SKM-1 (cell line): ENCODE data around the gene ZNF407.

Experiments
- DNase-seq: peaks from one replicate; lab custom pipeline; 2025; ENCODE audit not compliant: unreplicated experiment; lab: John Stamatoyannopoulos, UW

ZNF407 gene

DNA sequence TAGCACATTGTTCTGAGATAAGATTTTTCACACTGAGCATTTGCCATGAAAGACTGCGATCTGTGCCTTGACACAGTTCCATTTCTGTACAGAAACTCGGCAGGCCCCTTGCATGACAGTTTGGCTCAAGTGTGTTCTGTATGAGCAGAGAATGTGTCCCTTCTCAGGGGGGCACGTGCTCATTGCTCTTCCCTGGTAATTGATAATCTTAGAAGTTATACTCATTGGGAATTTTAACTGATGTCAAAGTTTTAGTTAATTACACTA is 440.0 kb downstream of the ZNF407 start:
- no peak for DNase-seq

- no peak for DNase-seq
Observed at GRCh38 chr18:75041586-75041985, 443.9 kb downstream of the ZNF407 start.

DNA sequence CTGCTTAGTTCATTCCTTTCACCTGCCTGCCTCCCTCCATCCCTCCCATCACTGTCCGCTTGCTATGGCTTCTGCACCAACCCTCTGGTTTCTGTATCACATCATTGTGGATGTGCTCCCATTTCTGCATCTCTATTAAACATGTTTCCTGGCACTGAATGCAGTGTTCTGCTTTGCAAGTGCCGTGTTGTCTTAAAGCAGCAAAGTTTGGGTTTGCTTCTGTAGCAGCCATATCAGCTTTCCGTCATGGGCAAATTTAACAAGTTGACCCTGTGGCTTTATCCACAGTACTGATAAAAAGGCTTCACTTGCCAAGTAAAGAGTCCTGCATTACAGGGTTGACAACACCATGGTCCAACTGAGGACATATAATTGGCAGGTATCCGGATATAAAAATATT is 445.8 kb downstream of the ZNF407 start:
- no peak for DNase-seq

GRCh38 chr18:75044296-75044695 is 446.6 kb downstream of the ZNF407 start:
- no peak for DNase-seq

- DNase-seq = no peak
Observed at GRCh38 chr18:75044791-75045190, 447.1 kb downstream of the ZNF407 start.

- no peak for DNase-seq
Observed at GRCh38 chr18:75045272-75045671, 447.6 kb downstream of the ZNF407 start.

DNA sequence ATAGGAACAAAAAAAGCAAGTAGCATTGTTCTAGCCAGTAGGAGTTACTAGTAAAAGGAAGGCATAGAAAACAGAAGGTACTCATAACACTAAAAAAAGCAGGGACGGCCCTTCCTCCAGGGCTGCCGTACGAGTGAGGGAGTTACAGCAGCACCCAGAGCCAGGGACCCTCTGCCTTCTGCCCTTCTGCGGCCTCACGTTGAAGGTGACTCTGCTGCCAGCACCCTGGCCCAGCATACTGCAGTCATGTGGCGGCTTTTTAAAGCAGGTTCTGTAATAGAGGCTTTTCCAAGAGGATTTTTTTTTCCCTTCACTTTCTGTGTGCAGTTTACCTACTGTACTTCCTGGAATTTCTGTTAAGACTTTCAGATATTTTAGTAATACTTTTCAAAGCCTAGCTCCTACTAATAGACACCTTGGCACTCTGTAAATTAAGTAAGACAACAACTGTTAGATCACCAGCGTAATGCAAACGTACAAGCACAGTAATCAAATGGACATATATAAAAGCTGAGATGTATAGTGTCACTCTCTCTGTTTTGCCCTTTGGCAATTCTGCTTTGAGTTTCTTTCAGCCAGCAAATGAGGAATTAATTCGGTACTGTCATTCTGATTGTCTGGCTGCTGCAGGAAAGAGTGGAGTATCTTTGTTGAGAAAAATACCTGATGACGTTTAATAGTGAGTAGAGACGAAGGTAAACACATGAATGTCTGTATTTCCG is 449.7 kb downstream of the ZNF407 start:
- DNase-seq = no peak

DNA sequence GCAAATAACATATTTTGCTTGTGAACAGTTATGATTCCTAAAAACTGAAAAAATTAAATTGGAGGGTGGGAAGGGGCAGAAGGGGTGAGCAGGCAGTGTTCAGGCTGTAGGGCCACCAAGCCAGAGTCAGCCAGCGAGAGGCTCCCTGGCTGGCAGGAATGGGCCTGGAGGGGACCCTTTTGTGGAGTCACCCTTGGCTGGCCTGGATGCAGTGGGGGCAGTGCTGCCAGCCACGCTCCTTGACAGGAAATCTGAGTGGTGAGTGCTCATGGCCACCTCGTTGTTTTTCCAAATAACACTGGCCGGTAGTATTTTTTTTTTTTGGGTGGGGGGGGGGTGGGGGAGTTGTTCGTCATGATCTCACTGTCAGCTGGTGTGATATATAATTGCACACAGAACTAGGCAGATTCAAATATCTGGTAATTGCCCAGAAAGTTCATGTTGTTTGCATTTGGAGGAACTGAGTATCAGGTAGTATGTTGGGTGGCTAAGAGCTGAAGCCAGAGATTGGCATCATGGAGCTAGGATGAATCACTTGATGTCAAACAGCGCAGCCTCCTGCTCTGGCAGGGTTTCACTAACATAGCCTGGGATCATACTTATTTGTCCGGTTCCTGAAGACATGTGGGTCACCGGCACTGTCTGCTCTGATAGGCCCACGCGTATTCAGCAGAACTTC is 451.2 kb downstream of the ZNF407 start:
- DNase-seq = no peak

DNA sequence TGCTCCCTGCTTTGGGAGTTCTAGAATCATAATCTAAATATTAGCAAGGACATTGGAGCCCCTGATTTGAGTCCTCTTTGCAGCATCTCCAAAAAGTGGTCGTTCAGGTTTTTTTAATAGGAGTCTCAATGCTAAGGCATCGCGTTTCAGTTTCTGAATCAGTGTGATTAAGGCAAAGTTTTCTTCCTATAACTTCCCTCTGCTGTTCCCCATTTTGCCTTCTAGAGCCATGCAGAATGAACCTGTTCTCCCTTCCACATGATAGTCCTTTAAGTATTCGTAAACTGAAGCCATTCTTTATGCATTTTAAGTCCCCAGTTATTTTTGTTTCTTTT is 451.8 kb downstream of the ZNF407 start:
- no peak for DNase-seq

DNA sequence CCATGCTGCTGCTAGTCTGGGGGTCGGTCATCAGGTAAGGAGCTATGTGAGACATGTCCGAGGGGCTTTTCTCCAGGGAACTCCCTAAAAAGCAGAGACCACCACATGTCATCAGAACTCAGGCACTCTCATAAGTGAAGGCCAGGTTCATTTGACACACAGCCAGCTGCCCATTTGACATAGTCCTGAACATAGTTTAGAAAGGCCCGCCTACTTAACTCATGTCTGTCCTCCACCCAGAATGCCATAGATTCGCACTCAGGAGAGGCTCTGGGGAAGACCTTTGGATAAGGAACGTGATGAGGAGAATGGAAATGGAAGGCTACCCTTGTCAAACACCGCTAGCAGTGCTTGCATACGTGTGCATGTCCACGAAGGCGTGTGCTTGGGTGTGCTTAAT is 454.1 kb downstream of the ZNF407 start:
- DNase-seq = no peak

- DNase-seq = no peak
Observed at GRCh38 chr18:75052475-75052874, 454.8 kb downstream of the ZNF407 start.

- no peak for DNase-seq
Observed at GRCh38 chr18:75053028-75053629, 455.5 kb downstream of the ZNF407 start.

DNA sequence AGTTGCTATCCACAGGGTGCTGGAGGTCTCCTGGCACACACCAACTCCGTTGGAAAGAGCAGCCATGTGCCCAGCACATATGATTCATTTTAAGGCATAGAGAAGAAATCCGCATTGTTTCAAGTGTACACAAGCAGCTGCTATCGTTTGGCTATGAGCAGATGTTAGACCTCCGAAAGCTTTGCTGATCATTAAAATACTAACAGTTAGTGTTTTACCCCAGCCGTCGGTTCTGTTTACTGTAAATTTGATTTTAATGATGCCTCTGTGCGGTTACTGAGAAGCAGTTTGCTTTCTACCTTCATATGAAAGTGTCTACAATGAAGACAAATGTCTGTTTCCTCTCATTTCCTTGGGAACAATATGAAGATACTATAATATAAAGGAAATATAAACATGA is 456.4 kb downstream of the ZNF407 start:
- DNase-seq = no peak

GRCh38 chr18:75054611-75055010 is 456.9 kb downstream of the ZNF407 start:
- no peak for DNase-seq

- no peak for DNase-seq
Observed at GRCh38 chr18:75057169-75057960, 459.7 kb downstream of the ZNF407 start.

DNA sequence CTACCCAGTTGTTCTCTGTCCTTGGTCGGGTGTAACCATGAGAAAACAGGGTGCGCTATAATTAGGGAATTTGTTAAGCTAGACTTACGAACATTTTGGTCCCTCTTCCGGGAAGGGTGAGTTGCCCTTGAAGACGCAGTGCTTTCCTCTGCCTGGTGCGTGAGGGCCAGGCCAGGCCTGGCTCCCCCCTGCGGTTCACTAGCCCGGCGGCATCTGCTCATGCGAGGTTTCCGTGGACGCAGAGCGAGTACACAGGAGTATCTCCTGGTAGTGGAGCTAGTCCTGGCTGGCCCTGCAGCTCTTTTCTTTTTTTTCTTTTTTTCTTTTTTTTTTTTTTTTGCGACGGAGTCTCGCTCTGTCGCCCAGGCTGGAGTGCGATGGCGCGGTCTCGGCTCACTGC is 462.5 kb downstream of the ZNF407 start:
- DNase-seq = no peak

DNA sequence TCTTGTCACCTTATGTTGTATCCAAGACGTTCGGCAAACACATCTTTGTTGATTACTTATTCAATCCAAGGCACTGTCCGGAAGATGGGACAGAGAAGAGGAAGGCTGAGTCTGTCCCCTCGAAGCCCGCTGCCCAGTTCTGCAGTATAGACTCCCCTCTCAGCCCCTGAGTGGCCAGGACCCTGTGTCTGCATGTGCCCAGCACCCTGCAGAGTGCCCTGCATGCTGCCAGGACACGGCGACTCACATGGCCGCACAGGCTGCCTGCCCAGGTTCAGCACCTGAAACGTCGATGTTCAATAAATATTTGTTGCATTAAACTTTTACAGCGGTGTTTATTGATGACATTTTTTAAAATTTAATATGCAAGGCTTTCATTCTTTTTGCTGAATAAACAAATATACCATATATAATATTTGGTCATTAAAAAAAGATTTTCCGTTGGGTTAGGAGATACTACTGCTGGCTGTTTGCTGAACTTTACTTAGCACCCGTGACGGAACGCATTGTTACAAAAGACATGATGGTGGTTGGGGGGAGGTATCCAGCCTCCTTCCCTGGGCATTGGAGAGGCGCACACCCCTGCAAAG is 464.7 kb downstream of the ZNF407 start:
- no peak for DNase-seq

- DNase-seq = no peak
Observed at GRCh38 chr18:75063196-75063595, 465.5 kb downstream of the ZNF407 start.

GRCh38 chr18:75063615-75064512 is 466.2 kb downstream of the ZNF407 start:
- no peak for DNase-seq

DNA sequence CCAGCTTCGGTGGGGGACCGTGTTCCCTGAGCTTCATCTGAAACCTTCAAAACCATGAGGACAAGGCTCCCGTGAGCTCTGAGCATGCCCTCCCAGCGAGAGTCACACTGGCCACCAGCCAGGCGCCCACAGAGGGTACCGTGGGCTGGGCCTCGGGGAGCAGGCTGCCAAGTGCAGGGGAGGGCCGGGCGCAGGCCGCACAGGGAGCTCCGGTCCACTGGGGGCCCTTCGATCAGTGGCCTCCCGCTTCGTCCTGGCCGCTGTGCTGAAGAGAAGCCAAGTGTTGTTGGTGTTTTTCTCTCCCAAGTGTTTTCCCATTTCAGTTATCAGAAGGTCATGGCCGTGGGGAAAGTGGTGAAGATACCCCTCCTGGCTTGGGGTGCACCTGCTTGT is 466.8 kb downstream of the ZNF407 start:
- DNase-seq = no peak
